GM18951 (cell line): ENCODE results near the gene TMIGD1.

Experiments
- POLR2A ChIP-seq: IDR thresholded peaks from 4 replicates; pipeline ENCODE4 v1.6.1; 2011; ENCODE audit warnings: mild to moderate bottlenecking; ENCODE audit not compliant: insufficient read length, insufficient read depth; ENCODE audit errors: extremely low read depth
- in situ Hi-C: fragments of 300-500 bp; cut with MboI; formaldehyde crosslinking; loops from one replicate; pipeline ENCODE4 v1.12.0; 2022; ENCODE audit warnings: low sequenced_read_pairs, mixed read lengths, inconsistent platforms; ENCODE audit not compliant: unreplicated experiment

Gene TMIGD1

GRCh38 chr17:30334421-30334820 is 564 bp upstream of the TMIGD1 start:
- TF ChIP-seq POLR2A = no peak
- in situ Hi-C loops = loop anchor here (10.0 to 25.0 kb wide), 2 partner anchors 230 to 378 kb away; no protein-coding TSS in a partner anchor

DNA sequence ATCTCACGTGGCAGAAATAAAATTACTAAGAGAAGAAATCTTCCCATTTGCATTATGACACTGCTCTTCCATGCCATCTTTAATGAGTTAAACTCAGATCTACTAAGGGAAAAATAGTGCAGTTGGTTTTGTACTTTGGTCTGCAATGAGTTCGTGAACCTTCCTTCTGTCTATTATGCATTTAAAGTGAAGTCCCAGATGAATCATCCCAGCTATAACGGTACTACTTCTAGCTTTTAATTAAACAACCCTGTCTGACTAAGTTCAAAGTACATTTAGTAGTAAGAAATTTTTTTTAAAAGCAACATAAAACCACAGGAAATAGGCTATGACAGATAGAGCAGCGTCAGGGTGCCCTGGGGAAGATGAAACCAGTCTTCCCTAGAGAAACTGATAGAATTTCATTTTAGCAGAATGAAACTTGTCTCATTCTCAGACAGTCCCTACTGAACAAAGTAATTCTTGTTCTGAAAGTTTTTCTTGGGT is 1.8 kb downstream of the TMIGD1 start:
- in situ Hi-C loops = loop anchor here (10.0 to 25.0 kb wide), 2 partner anchors 227 to 380 kb away; no protein-coding TSS in a partner anchor
- TF ChIP-seq POLR2A = no peak

- in situ Hi-C loops = loop anchor here (25.0 kb wide), 1 partner anchor 385 kb away; no protein-coding TSS in a partner anchor
- no peak for TF ChIP-seq POLR2A
Observed at GRCh38 chr17:30326809-30327208, 7.0 kb downstream of the TMIGD1 start.

DNA sequence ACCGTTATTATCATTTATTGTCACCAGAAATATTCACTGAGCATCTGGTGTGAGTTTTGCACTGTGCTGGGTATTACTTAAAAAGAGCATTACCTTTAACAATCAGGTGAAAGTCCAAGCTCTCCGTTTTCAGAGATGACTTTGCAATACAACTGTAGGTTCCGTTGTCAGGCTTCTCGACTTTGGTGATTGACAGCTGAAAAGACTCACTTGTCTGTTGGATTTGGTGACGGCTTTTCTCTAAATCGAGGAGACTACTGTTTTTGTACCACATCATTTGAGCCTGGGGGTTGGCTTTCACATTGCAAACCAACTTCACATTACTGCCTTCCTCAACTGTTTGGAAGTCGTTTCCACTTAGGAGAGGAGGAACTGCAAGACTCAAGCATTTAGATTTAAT is 9.1 kb downstream of the TMIGD1 start:
- TF ChIP-seq POLR2A = no peak
- in situ Hi-C loops = loop anchor here (25.0 kb wide), 1 partner anchor 388 kb away; no protein-coding TSS in a partner anchor

GRCh38 chr17:30323895-30324319 is 9.9 kb downstream of the TMIGD1 start:
- TF ChIP-seq POLR2A = no peak
- in situ Hi-C loops = no loop called here

- in situ Hi-C loops = no loop called here
- no peak for TF ChIP-seq POLR2A
Observed at GRCh38 chr17:30323262-30323894, 10.5 kb downstream of the TMIGD1 start.

DNA sequence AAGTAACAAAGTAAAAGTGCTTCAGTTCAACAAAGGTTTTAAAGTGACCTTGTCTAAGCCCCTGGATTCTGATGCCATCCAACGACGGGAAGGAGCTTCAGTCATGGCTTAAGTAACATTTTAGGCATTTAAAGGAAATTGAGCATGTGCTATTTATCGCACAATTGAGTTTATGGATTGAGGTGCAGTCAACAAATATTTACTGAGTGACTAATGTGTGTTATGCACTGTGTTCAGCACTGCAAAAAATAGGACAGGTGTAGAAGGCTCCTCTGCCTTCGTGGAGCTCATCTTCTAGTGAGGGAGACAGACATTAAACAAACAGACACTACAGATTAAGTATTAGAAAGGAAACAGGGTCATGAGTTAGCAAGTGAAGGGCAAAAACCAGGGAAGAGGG is 12.5 kb downstream of the TMIGD1 start:
- in situ Hi-C loops = no loop called here

DNA sequence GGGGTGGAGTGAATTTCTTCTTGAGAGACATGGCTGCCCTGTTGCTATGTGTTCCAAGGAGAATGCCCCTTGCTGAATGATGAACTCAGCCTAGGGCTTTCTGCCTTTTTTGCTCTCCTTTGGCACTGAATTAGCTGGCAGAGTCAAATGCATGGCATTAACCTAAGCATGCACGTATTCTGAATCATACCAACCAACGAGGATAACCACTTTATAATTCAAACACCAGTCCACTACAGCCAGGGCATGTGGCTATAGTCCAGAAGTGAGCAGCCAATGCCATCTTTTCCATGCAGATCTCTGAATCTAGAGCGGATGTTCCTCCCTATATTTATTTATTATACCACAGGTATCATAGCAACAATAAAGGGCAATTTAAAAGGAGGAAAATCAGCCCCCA is 15.7 kb downstream of the TMIGD1 start:
- in situ Hi-C loops = no loop called here
- TF ChIP-seq POLR2A = no peak

More for the DNA sequence above, 12.5 kb downstream of the TMIGD1 start:
- TF ChIP-seq POLR2A = no peak

- TF ChIP-seq POLR2A = no peak
- in situ Hi-C loops = no loop called here
Observed at GRCh38 chr17:30316736-30317135, 17.1 kb downstream of the TMIGD1 start.

DNA sequence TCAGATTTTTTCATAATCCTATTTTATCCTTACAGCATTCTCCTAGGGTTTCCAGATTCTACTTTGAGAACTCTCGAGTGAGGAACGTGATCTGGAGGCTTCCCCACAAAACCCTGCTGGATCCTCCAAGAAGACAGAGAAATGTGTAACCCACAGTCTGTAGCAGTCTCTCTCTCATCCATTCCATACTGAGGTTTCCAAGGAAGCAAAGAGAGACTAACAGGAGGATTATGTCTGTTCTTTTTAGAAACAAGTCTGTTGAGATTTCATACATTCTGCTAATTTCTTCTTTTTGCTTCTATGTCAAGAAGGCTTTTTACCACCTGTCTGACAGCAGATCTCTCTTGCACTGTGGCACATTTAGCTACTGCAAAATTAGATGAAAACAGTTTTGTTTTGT is 18.8 kb downstream of the TMIGD1 start:
- in situ Hi-C loops = no loop called here

DNA sequence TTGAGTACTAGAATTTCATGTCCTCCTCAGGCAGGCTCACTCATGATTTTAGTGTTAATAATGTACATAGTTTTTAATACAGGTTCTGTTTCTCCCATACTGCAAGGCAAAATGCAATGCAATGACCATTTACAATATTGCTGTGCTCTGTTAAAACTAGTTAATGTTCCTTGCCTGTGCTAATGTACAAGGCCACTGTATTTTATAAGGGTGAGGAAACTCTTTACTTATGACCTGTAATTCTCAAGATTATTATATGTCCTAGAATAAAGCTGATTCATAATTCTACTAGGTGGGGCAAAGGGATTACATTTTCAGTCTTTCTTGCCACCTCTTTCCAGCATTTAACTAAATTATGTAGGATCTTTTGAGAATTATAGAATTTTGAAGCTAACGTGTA is 19.4 kb downstream of the TMIGD1 start:
- in situ Hi-C loops = no loop called here
- TF ChIP-seq POLR2A = no peak

More for the DNA sequence above, 18.8 kb downstream of the TMIGD1 start:
- no peak for TF ChIP-seq POLR2A

- in situ Hi-C loops = no loop called here
- no peak for TF ChIP-seq POLR2A
Observed at GRCh38 chr17:30312226-30312625, 21.6 kb downstream of the TMIGD1 start.

- no peak for TF ChIP-seq POLR2A
- in situ Hi-C loops = no loop called here
Observed at GRCh38 chr17:30310562-30310961, 23.3 kb downstream of the TMIGD1 start.

GRCh38 chr17:30309591-30309990 is 24.3 kb downstream of the TMIGD1 start:
- in situ Hi-C loops = no loop called here
- no peak for TF ChIP-seq POLR2A
